ENCODE measurements around the gene LTV1.
A peak's percentile ranks its signal among the peaks of the same experiment; 100 is the strongest.
"Not testable (repeated sequence)": the region's sequence is repeated elsewhere in the genome, so short reads cannot be mapped to it uniquely, and the experiment has no call there.

LTV1 gene

GRCh38 chr6:143842902-143843676, at the start of gene LTV1:
LTV1 (plus strand) TSS chr6:143843338; CDS start chr6:143843478, 140 bp downstream.
- H3K4me3 ChIP-seq (ENCODE audit: low read length): peak within 1 kb of the TSS; percentile 88
- H3K27ac ChIP-seq (ENCODE audit: low read length): no peak within 1 kb of the TSS
- WGBS (ENCODE audit: insufficient coverage, insufficient read length): no CpG with 5 or more reads among the region's 64 CpGs
- peaks cover 19% of the 10 kb centered on the region; the same call in 1 of the 2 replicates for H3K36me3 ChIP-seq (ENCODE audit: control insufficient read depth, insufficient read depth, low read length)
- DNase-seq (ENCODE audit: low read depth, low spot score): peak; percentile 91
- H3K27me3 ChIP-seq (ENCODE audit: control insufficient read depth, insufficient read depth, low read length): no peaks in the 10 kb centered on the region
- no peaks in the 10 kb centered on the region for H3K4me1 ChIP-seq (ENCODE audit: control insufficient read depth, insufficient read depth, low read length)
- no peaks in the 10 kb centered on the region for H3K9me3 ChIP-seq (ENCODE audit: control insufficient read depth, insufficient read depth, low read length)

GRCh38 chr6:143796551-143796950, 46.6 kb upstream of the LTV1 start:
- not testable (repeated sequence) for H3K4me3 ChIP-seq (ENCODE audit: low read length); H3K27me3 ChIP-seq (ENCODE audit: control insufficient read depth, insufficient read depth, low read length); DNase-seq (ENCODE audit: low read depth, low spot score); H3K4me1 ChIP-seq (ENCODE audit: control insufficient read depth, insufficient read depth, low read length); H3K27ac ChIP-seq (ENCODE audit: low read length); H3K9me3 ChIP-seq (ENCODE audit: control insufficient read depth, insufficient read depth, low read length); H3K36me3 ChIP-seq (ENCODE audit: control insufficient read depth, insufficient read depth, low read length)
- no CpG with 5 or more reads among the region's 2 CpGs for WGBS (ENCODE audit: insufficient coverage, insufficient read length)

- WGBS (ENCODE audit: insufficient coverage, insufficient read length): no CpG with 5 or more reads among the region's 3 CpGs
- DNase-seq (ENCODE audit: low read depth, low spot score); H3K27ac ChIP-seq (ENCODE audit: low read length); H3K9me3 ChIP-seq (ENCODE audit: control insufficient read depth, insufficient read depth, low read length); H3K4me3 ChIP-seq (ENCODE audit: low read length); H3K27me3 ChIP-seq (ENCODE audit: control insufficient read depth, insufficient read depth, low read length); H3K36me3 ChIP-seq (ENCODE audit: control insufficient read depth, insufficient read depth, low read length); H3K4me1 ChIP-seq (ENCODE audit: control insufficient read depth, insufficient read depth, low read length): not testable (repeated sequence)
Observed at GRCh38 chr6:143798487-143798886, 44.7 kb upstream of the LTV1 start.

- Histone ChIP-seq H3K4me3 (ENCODE audit: low read length) (no peak overlapping the region), H3K36me3 (ENCODE audit: control insufficient read depth, insufficient read depth, low read length) (no peaks in the 10 kb centered on the region; the same call in 1 of the 2 replicates), H3K9me3 (ENCODE audit: control insufficient read depth, insufficient read depth, low read length) (no peaks in the 10 kb centered on the region), H3K27me3 (ENCODE audit: control insufficient read depth, insufficient read depth, low read length) (no peaks in the 10 kb centered on the region), H3K4me1 (ENCODE audit: control insufficient read depth, insufficient read depth, low read length) (no peaks in the 10 kb centered on the region), H3K27ac (ENCODE audit: low read length) (no peak overlapping the region)
- WGBS (ENCODE audit: insufficient coverage, insufficient read length): no CpG with 5 or more reads among the region's 8 CpGs
- DNase-seq (ENCODE audit: low read depth, low spot score): no peak
Observed at GRCh38 chr6:143802833-143803565, 40.1 kb upstream of the LTV1 start.

GRCh38 chr6:143803769-143804568, 39.2 kb upstream of the LTV1 start:
- no peak for DNase-seq (ENCODE audit: low read depth, low spot score)
- Histone ChIP-seq H3K9me3 (ENCODE audit: control insufficient read depth, insufficient read depth, low read length) (no peaks in the 10 kb centered on the region), H3K36me3 (ENCODE audit: control insufficient read depth, insufficient read depth, low read length) (no peaks in the 10 kb centered on the region; the same call in 1 of the 2 replicates), H3K4me1 (ENCODE audit: control insufficient read depth, insufficient read depth, low read length) (no peaks in the 10 kb centered on the region), H3K27ac (ENCODE audit: low read length) (no peak overlapping the region), H3K4me3 (ENCODE audit: low read length) (no peak overlapping the region), H3K27me3 (ENCODE audit: control insufficient read depth, insufficient read depth, low read length) (no peaks in the 10 kb centered on the region)
- no CpG with 5 or more reads among the region's 9 CpGs for WGBS (ENCODE audit: insufficient coverage, insufficient read length)

- no peak overlapping the region for H3K4me3 ChIP-seq (ENCODE audit: low read length)
- H3K27ac ChIP-seq (ENCODE audit: low read length): no peak overlapping the region
- no peaks in the 10 kb centered on the region for H3K27me3 ChIP-seq (ENCODE audit: control insufficient read depth, insufficient read depth, low read length)
- H3K36me3 ChIP-seq (ENCODE audit: control insufficient read depth, insufficient read depth, low read length): no peaks in the 10 kb centered on the region; the same call in 1 of the 2 replicates
- no CpG with 5 or more reads among the region's 4 CpGs for WGBS (ENCODE audit: insufficient coverage, insufficient read length)
- no peak for DNase-seq (ENCODE audit: low read depth, low spot score)
- H3K4me1 ChIP-seq (ENCODE audit: control insufficient read depth, insufficient read depth, low read length): no peaks in the 10 kb centered on the region
- H3K9me3 ChIP-seq (ENCODE audit: control insufficient read depth, insufficient read depth, low read length): no peaks in the 10 kb centered on the region
Observed at GRCh38 chr6:143804835-143805239, 38.3 kb upstream of the LTV1 start.

GRCh38 chr6:143806282-143807102, 36.6 kb upstream of the LTV1 start:
- WGBS (ENCODE audit: insufficient coverage, insufficient read length): no CpG with 5 or more reads among the region's 8 CpGs
- Histone ChIP-seq H3K36me3 (ENCODE audit: control insufficient read depth, insufficient read depth, low read length) (no peaks in the 10 kb centered on the region; the same call in 1 of the 2 replicates), H3K4me3 (ENCODE audit: low read length) (no peak overlapping the region), H3K9me3 (ENCODE audit: control insufficient read depth, insufficient read depth, low read length) (no peaks in the 10 kb centered on the region), H3K27ac (ENCODE audit: low read length) (no peak overlapping the region), H3K4me1 (ENCODE audit: control insufficient read depth, insufficient read depth, low read length) (no peaks in the 10 kb centered on the region), H3K27me3 (ENCODE audit: control insufficient read depth, insufficient read depth, low read length) (no peaks in the 10 kb centered on the region)
- DNase-seq (ENCODE audit: low read depth, low spot score): no peak

GRCh38 chr6:143807103-143807772, 35.9 kb upstream of the LTV1 start:
- no CpG with 5 or more reads among the region's 6 CpGs for WGBS (ENCODE audit: insufficient coverage, insufficient read length)

GRCh38 chr6:143810745-143811144, 32.4 kb upstream of the LTV1 start:
- no peaks in the 10 kb centered on the region for H3K9me3 ChIP-seq (ENCODE audit: control insufficient read depth, insufficient read depth, low read length)
- no peaks in the 10 kb centered on the region for H3K4me1 ChIP-seq (ENCODE audit: control insufficient read depth, insufficient read depth, low read length)
- H3K4me3 ChIP-seq (ENCODE audit: low read length): no peak overlapping the region
- H3K36me3 ChIP-seq (ENCODE audit: control insufficient read depth, insufficient read depth, low read length): no peaks in the 10 kb centered on the region; the same call in 1 of the 2 replicates
- H3K27ac ChIP-seq (ENCODE audit: low read length): no peak overlapping the region
- no peaks in the 10 kb centered on the region for H3K27me3 ChIP-seq (ENCODE audit: control insufficient read depth, insufficient read depth, low read length)
- no CpG with 5 or more reads among the region's 2 CpGs for WGBS (ENCODE audit: insufficient coverage, insufficient read length)
- DNase-seq (ENCODE audit: low read depth, low spot score): no peak

More at GRCh38 chr6:143807103-143807772, 35.9 kb upstream of the LTV1 start:
- Histone ChIP-seq H3K27me3 (ENCODE audit: control insufficient read depth, insufficient read depth, low read length) (no peaks in the 10 kb centered on the region), H3K27ac (ENCODE audit: low read length) (no peak overlapping the region), H3K36me3 (ENCODE audit: control insufficient read depth, insufficient read depth, low read length) (no peaks in the 10 kb centered on the region; the same call in 1 of the 2 replicates), H3K9me3 (ENCODE audit: control insufficient read depth, insufficient read depth, low read length) (no peaks in the 10 kb centered on the region), H3K4me1 (ENCODE audit: control insufficient read depth, insufficient read depth, low read length) (no peaks in the 10 kb centered on the region), H3K4me3 (ENCODE audit: low read length) (no peak overlapping the region)
- no peak for DNase-seq (ENCODE audit: low read depth, low spot score)
